OCI-LY3 (cell line): ENCODE measurements around the gene ZSCAN30.

Source experiments
- CTCF ChIP-seq: fragments of 200-600, 300-600 bp; sonication (generic); IDR thresholded peaks from 2 replicates; pipeline ENCODE4 v1.5.1; 2014; ENCODE audit warnings: antibody characterized with exemption, low read length, low read depth
- EZH2phosphoT487 ChIP-seq: fragments of 200-600 bp; shearing (Covaris generic); IDR thresholded peaks from 2 replicates; pipeline ENCODE4 v1.6.1; 2018; ENCODE audit warnings: antibody characterized with exemption, mixed run types, low read depth

GRCh38 chr18:35291166-35291565, 1.1 kb upstream of the ZSCAN30 start:
- TF ChIP-seq CTCF (no peak), EZH2phosphoT487 (no peak)
